Liver (tissue), 9 donors: Measurements from ENCODE around the gene PLLP. TPM values are rescaled to one million over a fixed set of nuclear protein-coding genes. Genes with fewer than 3 reads are reported as not detected.

Experiments
- DNase-seq: peaks from one replicate; pipeline ENCODE4 v3.0.0-alpha.2; 2017; ENCODE audit warnings: low spot score
- H3K27ac ChIP-seq, 2 donors: one replicate each; pipeline ENCODE4 v1.7.0; 2013; ENCODE audit warnings: inconsistent platforms in 2 of 2, low read length in 2 of 2, control low read depth in 1 of 2, low read depth in 1 of 2, mild to moderate bottlenecking in 1 of 2
- H3K27me3 ChIP-seq, 4 donors: one replicate each; pipeline versions ENCODE4 v1.6.1 to v1.7.0; 2013; ENCODE audit warnings: low read length in 3 of 4, inconsistent platforms in 1 of 4, mild to moderate bottlenecking in 1 of 4, moderate library complexity in 1 of 4; ENCODE audit not compliant: control insufficient read depth in 4 of 4, insufficient read depth in 4 of 4
- H3K36me3 ChIP-seq, 4 donors: one replicate each; pipeline versions ENCODE4 v1.6.1 to v1.7.0; 2013; ENCODE audit warnings: low read length in 3 of 4, mild to moderate bottlenecking in 3 of 4, low read depth in 1 of 4, moderate library complexity in 1 of 4; ENCODE audit not compliant: control insufficient read depth in 4 of 4, insufficient read depth in 3 of 4
- H3K4me1 ChIP-seq, 4 donors: one replicate each; pipeline versions ENCODE4 v1.6.1 to v1.7.0; 2013; ENCODE audit warnings: low read length in 3 of 4, mild to moderate bottlenecking in 3 of 4, moderate library complexity in 1 of 4; ENCODE audit not compliant: control insufficient read depth in 4 of 4, insufficient read depth in 4 of 4
- H3K4me3 ChIP-seq, 3 donors: one replicate each; pipeline versions ENCODE4 v1.6.1 to v1.7.0; 2013; ENCODE audit warnings: low read length in 3 of 3, control low read depth in 1 of 3, low read depth in 1 of 3, mild to moderate bottlenecking in 1 of 3
- H3K9ac ChIP-seq, 2 donors: one replicate each; pipeline ENCODE4 v1.7.0; 2013; ENCODE audit warnings: low read length in 2 of 2, mild to moderate bottlenecking in 2 of 2, moderate library complexity in 2 of 2, control low read depth in 1 of 2, low read depth in 1 of 2
- H3K9me3 ChIP-seq, 4 donors: one replicate each; pipeline versions ENCODE4 v1.6.1 to v1.7.0; 2013; ENCODE audit warnings: low read length in 3 of 4; ENCODE audit not compliant: control insufficient read depth in 4 of 4
- FOXA1 ChIP-seq: IDR thresholded peaks from 2 replicates; pipeline ENCODE4 v1.6.1; 2016; ENCODE audit warnings: antibody characterized with exemption
- FOXA2 ChIP-seq: IDR thresholded peaks from 2 replicates; pipeline ENCODE4 v1.6.1; 2016; ENCODE audit warnings: antibody characterized with exemption
- GABPA ChIP-seq, 2 donors: IDR thresholded peaks in 1 of 2; conservative IDR thresholded peaks in 1 of 2; 2 replicates each; pipeline ENCODE4 v1.6.1; 2016; ENCODE audit warnings: antibody characterized with exemption in 2 of 2, mild to moderate bottlenecking in 1 of 2, moderate library complexity in 1 of 2
- HNF4A ChIP-seq, 2 donors: conservative IDR thresholded peaks; 2 replicates each; pipeline ENCODE4 v1.6.1; 2016; ENCODE audit warnings: antibody characterized with exemption in 2 of 2, mild to moderate bottlenecking in 2 of 2
- HNF4G ChIP-seq: IDR thresholded peaks from 2 replicates; pipeline ENCODE4 v1.6.1; 2016; ENCODE audit warnings: antibody characterized with exemption
- JUND ChIP-seq, 2 donors: IDR thresholded peaks; 2 replicates each; pipeline ENCODE4 v1.6.1; 2016; ENCODE audit warnings: antibody characterized with exemption in 2 of 2
- NR2F2 ChIP-seq: IDR thresholded peaks from 2 replicates; pipeline ENCODE4 v1.6.1; 2016; ENCODE audit warnings: antibody characterized with exemption
- RAD21 ChIP-seq, 2 donors: IDR thresholded peaks; 2 replicates each; pipeline ENCODE4 v1.6.1; 2016; ENCODE audit warnings: antibody characterized with exemption in 2 of 2, mild to moderate bottlenecking in 2 of 2
- RXRA ChIP-seq, 2 donors: IDR thresholded peaks; 2 replicates each; pipeline ENCODE4 v1.6.1; 2017 to 2018; ENCODE audit warnings: antibody characterized with exemption in 2 of 2, mild to moderate bottlenecking in 1 of 2
- TAF1 ChIP-seq: conservative IDR thresholded peaks from 2 replicates; pipeline ENCODE4 v1.6.1; 2016; ENCODE audit warnings: antibody characterized with exemption, mild to moderate bottlenecking
- YY1 ChIP-seq: IDR thresholded peaks from 2 replicates; pipeline ENCODE4 v1.6.1; 2016; ENCODE audit warnings: antibody characterized with exemption, mild to moderate bottlenecking
- WGBS: extraction: QIAGEN DNeasy Blood & Tissue Kit; methylation state at CpG from one replicate; pipeline ENCODE4 v1.1.7; 2013; 5-methylcytosine and 5-hydroxymethylcytosine counted together
- polyA plus RNA-seq, 2 donors: library from polyadenylated mRNA; stranded (reverse) in 1 of 2; unstranded in 1 of 2; fragments of 200-250 nt in 1 of 2; fragments of >200 nt in 1 of 2; fragmentation: Nextera tagmentation in 1 of 2; extraction: Ambion mirVana in 1 of 2; gene quantifications; one replicate each; pipeline versions ENCODE4 v1.2.1 to v1.2.3, GENCODE V29; 2013 to 2015
- total RNA-seq, 2 donors: library from RNA; depleted of rRNA; stranded (reverse); fragments of >200 nt; gene quantifications; one replicate each; pipeline ENCODE4 v1.2.3, GENCODE V29; 2014
- TF ChIP-seq, protein P1 (sequence below): IDR thresholded peaks from 2 replicates; pipeline ENCODE4 v1.6.1; 2016; ENCODE audit warnings: antibody characterized with exemption
- TF ChIP-seq, protein P2 (sequence below): IDR thresholded peaks from 2 replicates; pipeline ENCODE4 v1.6.1; 2016; ENCODE audit warnings: antibody characterized with exemption
- TF ChIP-seq, protein P3 (sequence below): fragments of 150-350 bp; IDR thresholded peaks from 2 replicates; pipeline ENCODE4 v1.5.1; 2017; ENCODE audit warnings: improper control_type of control experiment, low read depth, low read length; ENCODE audit not compliant: missing input control
- donor health status: healthy.
- donor health status: healthy.
- donor health status: healthy.
- donor health status: healthy.
- donor health status: healthy.

The PLLP gene, protein sequence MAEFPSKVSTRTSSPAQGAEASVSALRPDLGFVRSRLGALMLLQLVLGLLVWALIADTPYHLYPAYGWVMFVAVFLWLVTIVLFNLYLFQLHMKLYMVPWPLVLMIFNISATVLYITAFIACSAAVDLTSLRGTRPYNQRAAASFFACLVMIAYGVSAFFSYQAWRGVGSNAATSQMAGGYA
- total RNA-seq (1 to 10 TPM; 1.4 to 2.7 TPM), polyA plus RNA-seq (1 to 10 TPM; 2.6 to 5.2 TPM)

DNA sequence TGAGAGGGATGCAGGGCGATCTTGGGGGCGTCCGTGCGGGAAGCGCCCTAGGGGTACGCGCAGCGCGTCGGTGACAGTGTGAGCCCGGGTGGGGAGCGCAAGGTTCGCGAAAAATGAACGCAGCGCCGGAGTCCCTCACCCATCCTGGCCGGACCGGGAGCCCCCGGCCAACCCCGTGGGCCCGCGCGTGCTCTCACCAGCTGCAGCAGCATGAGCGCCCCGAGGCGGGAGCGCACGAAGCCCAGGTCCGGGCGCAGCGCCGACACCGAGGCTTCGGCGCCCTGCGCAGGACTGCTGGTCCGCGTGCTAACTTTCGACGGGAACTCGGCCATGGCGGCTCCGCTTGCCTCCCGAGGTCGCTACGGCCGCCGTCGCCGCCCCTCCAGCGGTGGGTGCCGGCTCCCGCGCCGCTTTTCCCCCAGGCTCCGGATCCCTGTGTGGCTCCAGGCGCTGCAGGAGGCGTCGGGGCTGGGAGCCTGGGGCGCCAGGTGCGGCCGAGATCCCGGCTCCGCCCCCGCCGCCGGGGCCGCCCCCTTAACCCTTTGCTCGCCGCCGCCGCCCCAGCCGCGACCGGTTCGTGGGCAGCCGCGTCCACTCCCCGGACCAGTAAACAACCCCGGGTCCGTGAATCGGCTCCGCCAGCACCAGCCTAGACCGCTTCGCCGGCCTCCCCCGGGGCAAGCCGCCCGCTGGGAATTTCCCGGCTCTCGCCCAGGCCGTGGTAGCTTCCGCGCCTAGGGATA, at the start of gene PLLP:
Gene PLLP (minus strand): TSS at position 464 of the 743 bp plus-strand sequence. CDS start 132 bp downstream, at position 332.
- no peak within 1 kb of the TSS for H3K9ac ChIP-seq
- 3% methylated on average over 95 of the region's 95 CpGs for WGBS
- H3K36me3 ChIP-seq: no peaks in the 10 kb centered on the region
- H3K4me1 ChIP-seq: peaks cover 12 to 29% (median 18%) of the 10 kb centered on the region in 4 donors
- no peak within 1 kb of the TSS for H3K27ac ChIP-seq
- peak within 1 kb of the TSS; percentile 56 to 63 (median 59) for H3K4me3 ChIP-seq
- no peaks in the 10 kb centered on the region for H3K27me3 ChIP-seq
- no peaks in the 10 kb centered on the region for H3K9me3 ChIP-seq
- TF ChIP-seq, protein P1, sequence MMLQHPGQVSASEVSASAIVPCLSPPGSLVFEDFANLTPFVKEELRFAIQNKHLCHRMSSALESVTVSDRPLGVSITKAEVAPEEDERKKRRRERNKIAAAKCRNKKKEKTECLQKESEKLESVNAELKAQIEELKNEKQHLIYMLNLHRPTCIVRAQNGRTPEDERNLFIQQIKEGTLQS: no peak
- TF ChIP-seq RAD21 (IDR thresholded peaks at IDR 0.05) (peak in 1 of 2 donors; percentile 4), RXRA (IDR thresholded peaks at IDR 0.05) (no peak)
- TF ChIP-seq, protein P2, sequence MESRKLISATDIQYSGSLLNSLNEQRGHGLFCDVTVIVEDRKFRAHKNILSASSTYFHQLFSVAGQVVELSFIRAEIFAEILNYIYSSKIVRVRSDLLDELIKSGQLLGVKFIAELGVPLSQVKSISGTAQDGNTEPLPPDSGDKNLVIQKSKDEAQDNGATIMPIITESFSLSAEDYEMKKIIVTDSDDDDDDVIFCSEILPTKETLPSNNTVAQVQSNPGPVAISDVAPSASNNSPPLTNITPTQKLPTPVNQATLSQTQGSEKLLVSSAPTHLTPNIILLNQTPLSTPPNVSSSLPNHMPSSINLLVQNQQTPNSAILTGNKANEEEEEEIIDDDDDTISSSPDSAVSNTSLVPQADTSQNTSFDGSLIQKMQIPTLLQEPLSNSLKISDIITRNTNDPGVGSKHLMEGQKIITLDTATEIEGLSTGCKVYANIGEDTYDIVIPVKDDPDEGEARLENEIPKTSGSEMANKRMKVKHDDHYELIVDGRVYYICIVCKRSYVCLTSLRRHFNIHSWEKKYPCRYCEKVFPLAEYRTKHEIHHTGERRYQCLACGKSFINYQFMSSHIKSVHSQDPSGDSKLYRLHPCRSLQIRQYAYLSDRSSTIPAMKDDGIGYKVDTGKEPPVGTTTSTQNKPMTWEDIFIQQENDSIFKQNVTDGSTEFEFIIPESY: no peak
- peak; percentile 66 for DNase-seq

DNA sequence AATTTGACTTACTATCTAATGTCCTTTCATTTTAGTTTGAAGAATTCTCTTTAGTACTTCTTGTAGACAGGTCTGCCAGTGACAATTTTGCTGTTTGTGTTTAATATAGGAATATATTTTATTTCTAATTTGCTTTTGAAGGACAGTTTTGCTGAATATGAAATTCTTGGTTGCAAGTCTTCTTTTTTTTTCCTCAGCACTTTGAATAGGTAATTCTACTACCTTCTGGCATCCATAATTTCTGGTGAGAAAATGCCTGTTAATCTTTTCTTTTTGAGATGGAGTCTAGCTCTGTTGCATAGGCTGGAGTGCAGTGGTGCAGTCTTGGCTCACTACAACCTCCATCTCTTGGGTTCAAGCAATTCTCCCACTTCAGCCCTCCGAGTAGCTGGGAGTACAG, 48.9 kb upstream of the PLLP start:
- no peaks in the 10 kb centered on the region for H3K27me3 ChIP-seq
- no peaks in the 10 kb centered on the region for H3K36me3 ChIP-seq
- H3K9ac ChIP-seq: no peak overlapping the region
- no peaks in the 10 kb centered on the region for H3K9me3 ChIP-seq
- TF ChIP-seq FOXA1 (no peak), JUND (IDR thresholded peaks at IDR 0.05) (no peak), YY1 (no peak), HNF4G (no peak), NR2F2 (no peak), RXRA (IDR thresholded peaks at IDR 0.05) (no peak), FOXA2 (no peak), HNF4A (conservative IDR thresholded peaks at IDR 0.05) (no peak), TAF1 (no peak), GABPA (IDR thresholded peaks at IDR 0.05 in 1 of 2, conservative IDR thresholded peaks at IDR 0.05 in 1 of 2) (no peak)
- TF ChIP-seq, protein P3, sequence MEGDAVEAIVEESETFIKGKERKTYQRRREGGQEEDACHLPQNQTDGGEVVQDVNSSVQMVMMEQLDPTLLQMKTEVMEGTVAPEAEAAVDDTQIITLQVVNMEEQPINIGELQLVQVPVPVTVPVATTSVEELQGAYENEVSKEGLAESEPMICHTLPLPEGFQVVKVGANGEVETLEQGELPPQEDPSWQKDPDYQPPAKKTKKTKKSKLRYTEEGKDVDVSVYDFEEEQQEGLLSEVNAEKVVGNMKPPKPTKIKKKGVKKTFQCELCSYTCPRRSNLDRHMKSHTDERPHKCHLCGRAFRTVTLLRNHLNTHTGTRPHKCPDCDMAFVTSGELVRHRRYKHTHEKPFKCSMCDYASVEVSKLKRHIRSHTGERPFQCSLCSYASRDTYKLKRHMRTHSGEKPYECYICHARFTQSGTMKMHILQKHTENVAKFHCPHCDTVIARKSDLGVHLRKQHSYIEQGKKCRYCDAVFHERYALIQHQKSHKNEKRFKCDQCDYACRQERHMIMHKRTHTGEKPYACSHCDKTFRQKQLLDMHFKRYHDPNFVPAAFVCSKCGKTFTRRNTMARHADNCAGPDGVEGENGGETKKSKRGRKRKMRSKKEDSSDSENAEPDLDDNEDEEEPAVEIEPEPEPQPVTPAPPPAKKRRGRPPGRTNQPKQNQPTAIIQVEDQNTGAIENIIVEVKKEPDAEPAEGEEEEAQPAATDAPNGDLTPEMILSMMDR: no peak
- TF ChIP-seq, protein P1: no peak
- TF ChIP-seq, protein P2: no peak
- H3K4me1 ChIP-seq: no peaks in the 10 kb centered on the region
- H3K27ac ChIP-seq: no peak overlapping the region
- 98% methylated on average over 1 of the region's 1 CpG for whole genome bisulfite sequencing
- no peak for DNase-seq
- no peak overlapping the region for H3K4me3 ChIP-seq
